ENCODE data around the gene FGD5.

The FGD5 gene

DNA sequence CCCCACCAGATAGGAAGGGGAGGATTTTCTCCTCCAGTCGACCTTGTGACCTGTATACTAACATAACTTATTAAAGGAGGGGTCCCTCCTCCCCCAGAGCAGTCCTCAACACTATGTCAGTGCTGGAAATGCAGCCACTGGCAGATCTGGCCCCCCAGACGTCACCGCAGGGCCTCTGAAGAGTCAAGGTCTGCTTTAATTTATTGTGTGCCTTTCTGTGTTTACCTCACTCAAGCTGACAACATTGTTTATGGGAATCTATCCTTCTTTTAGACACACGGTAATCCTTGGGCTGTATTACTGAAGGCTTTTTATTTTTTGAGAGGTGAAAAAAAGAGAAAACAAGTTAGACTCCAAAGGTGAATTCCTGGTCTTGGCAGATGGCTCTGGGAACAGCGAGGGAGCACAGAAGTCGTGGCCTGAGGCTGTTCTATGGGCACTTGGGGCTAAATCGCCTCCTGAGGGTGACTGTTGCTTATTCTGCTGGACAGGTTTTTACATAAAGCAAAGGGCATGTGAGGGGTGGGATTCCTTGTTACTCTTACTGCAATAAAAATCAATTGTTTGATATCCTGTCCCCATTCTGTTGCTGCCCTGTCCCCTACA lies 115.2 kb downstream of the FGD5 start:
- DNase-seq (ENCODE audit: low read depth) = no peak

DNA sequence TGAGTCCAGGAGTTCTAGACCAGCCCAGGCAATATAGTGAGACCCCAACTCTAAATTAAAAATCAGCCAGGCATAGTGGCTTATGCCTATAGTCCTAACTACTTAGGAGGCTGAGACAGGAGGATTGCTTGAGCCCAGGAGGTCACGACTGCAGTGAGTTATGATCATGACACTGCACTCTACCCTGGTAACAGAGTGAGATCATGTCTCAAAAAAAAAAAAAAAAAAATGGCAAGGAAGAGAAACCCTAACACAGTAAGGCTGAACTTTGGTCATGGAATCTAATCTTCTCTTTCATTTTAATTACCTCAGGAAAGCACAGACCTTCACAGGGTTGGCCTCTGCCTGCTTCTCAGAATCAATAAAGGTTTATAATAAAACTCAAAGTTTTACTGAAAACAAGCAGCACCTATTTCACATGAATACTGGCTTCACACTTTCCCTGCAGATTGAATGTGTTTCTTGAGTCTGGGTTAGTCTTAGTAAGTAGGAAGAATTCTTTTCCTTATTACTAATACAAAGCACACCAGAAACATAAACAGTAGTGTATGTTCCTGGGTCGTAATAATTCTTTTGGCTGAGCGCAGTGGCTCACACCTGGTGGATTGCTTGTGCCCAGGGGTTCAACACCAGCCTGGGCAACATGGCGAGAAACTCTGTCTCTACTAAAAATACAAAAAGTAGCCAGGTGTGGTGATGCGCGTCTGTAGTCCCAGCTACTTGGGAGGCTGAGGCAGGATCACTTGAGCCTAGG lies 117.0 kb downstream of the FGD5 start:
- DNase-seq (ENCODE audit: low read depth) = no peak

GRCh38 chr3:14938954-14939353 lies 120.2 kb downstream of the FGD5 start:
- DNase-seq (ENCODE audit: low read depth) = no peak

DNA sequence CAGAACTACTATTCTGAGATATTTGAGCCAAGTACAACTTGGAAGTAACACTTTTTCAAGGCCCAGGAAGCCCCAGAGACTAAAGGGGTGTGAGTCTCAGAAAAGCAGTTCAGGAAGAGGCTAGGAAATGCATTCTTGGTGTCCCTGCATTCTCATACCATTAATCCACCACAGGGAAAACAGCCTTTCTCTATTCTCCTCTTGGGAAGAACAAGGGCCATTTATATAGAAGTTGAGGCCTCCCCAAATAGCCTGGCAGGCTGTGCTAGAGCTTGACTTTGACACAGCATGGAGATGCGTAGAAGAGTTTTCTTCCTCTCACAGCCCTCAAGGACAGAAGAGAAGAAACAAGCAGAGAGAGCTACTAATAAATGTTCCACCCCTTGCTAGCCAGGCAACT lies 123.1 kb downstream of the FGD5 start:
- DNase-seq (ENCODE audit: low read depth) = no peak

- DNase-seq (ENCODE audit: low read depth) = no peak
These were observed 124.3 kb downstream of the FGD5 start for GRCh38 chr3:14943042-14943441.

DNA sequence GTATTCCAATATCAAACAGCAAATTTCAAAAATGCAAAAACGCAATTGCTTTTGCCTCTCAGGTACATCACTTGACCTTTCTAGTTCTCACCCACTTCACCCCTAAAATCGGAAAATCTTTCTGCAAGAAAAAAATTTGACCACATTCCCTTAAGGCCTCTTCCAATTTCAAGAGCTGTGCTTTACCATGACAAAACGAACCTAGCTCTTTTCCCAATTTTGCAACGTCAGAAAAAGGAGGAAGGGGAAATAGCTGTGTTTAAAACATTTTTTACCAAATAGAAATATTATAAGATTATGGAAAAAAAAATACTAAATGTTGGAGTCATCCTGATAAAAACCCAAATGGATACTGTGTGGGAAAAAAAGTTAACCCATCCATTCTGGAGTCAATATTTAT lies 127.5 kb downstream of the FGD5 start:
- no peak for DNase-seq (ENCODE audit: low read depth)

DNA sequence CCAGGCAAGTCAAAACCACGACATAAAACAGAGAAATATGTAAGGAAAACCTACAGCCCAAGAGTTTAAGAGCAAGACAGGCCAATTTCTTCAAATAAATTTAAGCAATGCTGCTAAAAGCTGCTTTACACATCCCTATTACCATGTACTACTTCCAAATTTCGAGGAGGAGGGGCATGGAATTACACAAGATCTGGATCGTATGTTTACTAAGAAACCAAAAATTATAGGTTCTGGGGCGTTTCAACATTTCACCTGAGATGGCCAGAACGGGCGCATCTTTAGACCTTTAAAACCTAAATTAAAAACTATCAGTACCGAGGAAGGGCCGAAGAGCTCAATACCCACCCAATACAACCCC lies 128.0 kb downstream of the FGD5 start:
- no peak for DNase-seq (ENCODE audit: low read depth)

- peak; percentile 82 for DNase-seq (ENCODE audit: low read depth)
These were observed 128.5 kb downstream of the FGD5 start, which contains the start of gene NR2C2 for GRCh38 chr3:14947100-14947885. Gene NR2C2, plus strand, starts transcription at chr3:14947583. Its CDS starts 56,332 bp downstream, at chr3:15003915.

- DNase-seq (ENCODE audit: low read depth) = peak; percentile 93
These were observed 129.3 kb downstream of the FGD5 start for GRCh38 chr3:14947886-14948608.

GRCh38 chr3:14948609-14949038 lies 129.9 kb downstream of the FGD5 start:
- no peak for DNase-seq (ENCODE audit: low read depth)

GRCh38 chr3:14949126-14949525 lies 130.4 kb downstream of the FGD5 start:
- DNase-seq (ENCODE audit: low read depth) = no peak

GRCh38 chr3:14950274-14950673 lies 131.5 kb downstream of the FGD5 start:
- DNase-seq (ENCODE audit: low read depth) = no peak

GRCh38 chr3:14957153-14957552 lies 138.4 kb downstream of the FGD5 start:
- DNase-seq (ENCODE audit: low read depth) = no peak

DNA sequence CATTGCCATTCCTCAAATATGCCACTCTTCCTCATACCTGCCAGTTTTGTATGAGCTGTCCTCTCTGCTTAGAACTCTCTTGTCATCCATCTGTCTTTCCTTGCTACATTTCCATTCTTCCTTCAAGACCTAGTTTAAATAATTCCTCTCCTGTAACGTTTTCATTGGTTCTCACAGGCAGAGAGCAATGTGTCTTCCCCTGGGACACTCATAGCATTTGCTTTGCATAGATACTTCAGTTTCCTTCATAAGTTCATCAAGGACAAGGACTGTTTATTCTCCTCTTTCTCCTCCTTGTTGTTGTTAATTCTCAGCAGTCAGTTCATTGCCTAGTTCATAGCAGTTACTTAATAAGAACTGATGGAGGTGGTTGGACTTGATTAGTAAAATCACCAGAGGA lies 139.2 kb downstream of the FGD5 start:
- DNase-seq (ENCODE audit: low read depth) = no peak

- no peak for DNase-seq (ENCODE audit: low read depth)
These were observed 140.7 kb downstream of the FGD5 start for GRCh38 chr3:14959359-14959943.

DNA sequence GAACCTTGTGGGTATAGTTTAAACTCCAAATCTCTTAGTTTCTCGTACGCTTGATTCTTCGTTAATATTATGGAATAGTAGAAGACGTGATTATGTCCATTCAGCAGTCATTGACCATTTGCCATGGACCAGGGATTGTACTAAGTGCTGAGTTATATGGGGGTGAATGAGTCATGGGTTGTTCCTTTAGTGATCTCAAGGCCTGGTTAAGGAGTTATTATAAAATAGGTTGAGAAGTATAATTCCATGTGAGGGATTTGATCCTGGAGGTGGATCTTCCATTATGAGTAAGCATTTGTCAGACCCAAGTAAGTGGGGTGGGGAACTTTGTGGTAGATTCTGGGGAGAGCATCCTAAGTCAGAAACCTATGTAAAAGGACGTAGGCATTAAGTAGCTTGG lies 144.0 kb downstream of the FGD5 start:
- DNase-seq (ENCODE audit: low read depth) = no peak

GRCh38 chr3:14967285-14967684 lies 148.5 kb downstream of the FGD5 start:
- no peak for DNase-seq (ENCODE audit: low read depth)

GRCh38 chr3:14969671-14970070 lies 150.9 kb downstream of the FGD5 start:
- DNase-seq (ENCODE audit: low read depth) = no peak

DNA sequence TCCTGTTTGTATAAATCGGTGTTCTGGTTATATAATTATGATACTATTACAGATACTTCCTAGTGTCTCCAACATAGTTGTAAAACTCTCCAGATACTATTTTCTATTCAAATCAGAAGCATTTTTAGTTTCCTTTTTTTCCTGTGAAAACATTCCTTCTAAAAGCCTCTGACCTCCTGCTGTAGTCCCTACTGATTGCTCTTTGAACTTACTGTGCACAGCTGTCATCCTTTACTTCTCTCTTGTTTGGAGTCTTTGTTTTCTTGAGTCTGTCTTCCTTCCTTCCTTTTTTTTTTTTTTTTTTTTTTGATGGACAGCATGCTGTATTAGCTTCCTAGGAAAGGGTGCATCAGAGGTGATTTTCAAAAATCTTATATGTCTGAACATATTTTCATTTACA lies 157.6 kb downstream of the FGD5 start:
- DNase-seq (ENCODE audit: low read depth) = no peak

DNA sequence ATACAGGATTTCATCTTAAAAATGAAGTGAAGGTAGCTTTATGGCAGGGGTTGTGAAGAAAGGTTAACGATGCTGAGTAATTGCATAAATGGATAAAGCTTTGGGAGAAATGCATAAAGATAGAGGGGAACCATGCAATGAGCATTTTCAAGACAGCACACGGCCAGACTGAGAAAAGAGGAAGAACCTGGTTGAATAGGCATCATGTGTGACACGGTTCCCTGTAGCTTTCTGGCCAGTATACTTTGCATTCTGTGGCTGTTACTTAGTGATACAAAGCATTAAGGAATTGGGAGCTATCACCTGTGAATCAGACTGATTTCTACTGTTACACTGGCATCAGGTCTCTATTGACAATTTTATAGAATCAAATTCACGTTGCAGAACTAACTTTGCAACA lies 161.9 kb downstream of the FGD5 start:
- DNase-seq (ENCODE audit: low read depth) = no peak

All from activated T-cell treated with anti-CD3 and anti-CD28 coated beads for 24 hours (primary cell).